GM12892 (cell line): ENCODE data around the gene TPD52L2.

Experiments
- POLR2A ChIP-seq: IDR thresholded peaks from 2 replicates; pipeline ENCODE4 v1.6.1; 2011; ENCODE audit warnings: low read depth, low read length, control low read depth
- POLR2AphosphoS5 ChIP-seq: IDR thresholded peaks from 2 replicates; pipeline ENCODE4 v1.6.1; 2011; ENCODE audit warnings: low read depth, low read length, control low read depth
- TAF1 ChIP-seq: IDR thresholded peaks from 2 replicates; pipeline ENCODE4 v1.6.1; 2011; ENCODE audit warnings: low read depth, mild to moderate bottlenecking, control low read depth, low read length, borderline replicate concordance

DNA sequence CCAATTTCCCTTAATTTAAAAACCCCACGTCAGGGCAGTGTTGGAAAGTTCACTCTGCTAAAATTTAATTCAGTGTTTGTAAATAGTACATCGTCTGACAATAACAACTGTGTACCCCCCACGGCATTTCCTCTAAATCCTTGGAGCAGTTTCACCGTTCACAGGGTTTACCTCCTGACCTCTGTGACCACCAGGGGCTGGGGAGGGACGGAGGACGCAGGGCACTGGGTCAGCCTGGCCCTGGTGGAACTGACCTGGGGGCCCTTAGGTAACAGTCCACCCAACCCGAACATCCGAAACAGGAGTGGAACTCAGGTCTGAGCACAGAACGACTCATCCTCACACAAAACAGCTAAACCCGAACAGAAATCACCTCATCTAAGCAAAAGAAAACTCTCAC lies 36.1 kb upstream of the TPD52L2 start:
- no peak for TF ChIP-seq TAF1
- no peak for TF ChIP-seq POLR2AphosphoS5
- no peak for TF ChIP-seq POLR2A
